LNCaP clone FGC (cell line): ENCODE data around the gene OR51E1.
A peak's percentile ranks its signal among the peaks of the same experiment; 100 is the strongest.

Experiments
- DNase-seq: peaks from one replicate; pipeline ENCODE4 v3.0.0-alpha.2; 2011; ENCODE audit warnings: low read depth
- H3K4me3 ChIP-seq: 2 replicates; pipeline ENCODE4 v1.5.1; 2011; ENCODE audit warnings: mild to moderate bottlenecking, low read depth, low read length, control low read depth
- CTCF ChIP-seq: IDR thresholded peaks from 2 replicates; pipeline ENCODE4 v1.5.1; 2012; ENCODE audit warnings: mild to moderate bottlenecking; ENCODE audit not compliant: control insufficient read depth, insufficient read depth; ENCODE audit errors: extremely low read depth

OR51E1 gene

GRCh38 chr11:4643682-4644081 is at the start of gene OR51E1:
Gene OR51E1, plus strand, starts transcription at chr11:4643982. Its CDS starts 8,545 bp downstream, at chr11:4652527.
- DNase-seq = no peak
- H3K4me3 ChIP-seq = peak within 1 kb of the TSS; percentile 33
- TF ChIP-seq CTCF = no peak

GRCh38 chr11:4605057-4605456 is 38.7 kb upstream of the OR51E1 start:
- H3K4me3 ChIP-seq = no peak overlapping the region; the same call in 1 of the 2 replicates
- no peak for TF ChIP-seq CTCF
- no peak for DNase-seq

GRCh38 chr11:4606231-4607015 is 37.4 kb upstream of the OR51E1 start:
- TF ChIP-seq CTCF = no peak
- H3K4me3 ChIP-seq = peak overlapping the region; percentile 84
- peak; percentile 91 for DNase-seq

- DNase-seq = peak; percentile 4
- peak overlapping the region; percentile 84 for H3K4me3 ChIP-seq
- TF ChIP-seq CTCF = no peak
These were observed 36.7 kb upstream of the OR51E1 start for GRCh38 chr11:4607096-4607495.

GRCh38 chr11:4607781-4608666 is 35.8 kb upstream of the OR51E1 start, which contains the start of gene TRIM68:
Gene TRIM68, minus strand, starts transcription at chr11:4608231. Its CDS starts 2,727 bp downstream, at chr11:4605504.
- no peak for TF ChIP-seq CTCF
- peak; percentile 91 for DNase-seq
- H3K4me3 ChIP-seq = peak within 1 kb of the TSS; percentile 84

- TF ChIP-seq CTCF = no peak
- H3K4me3 ChIP-seq = no peak overlapping the region
- no peak for DNase-seq
These were observed 33.4 kb upstream of the OR51E1 start for GRCh38 chr11:4610258-4610935.
